ENCODE data around the gene SMARCD2.
"Not testable (repeated sequence)": the region's sequence is repeated elsewhere in the genome, so short reads cannot be mapped to it uniquely, and the experiment has no call there.

- TF ChIP-seq REST (IDR thresholded peaks at IDR 0.05; ENCODE audit: borderline replicate concordance); TAF1 (IDR thresholded peaks at IDR 0.05; ENCODE audit: low read depth): not testable (repeated sequence)
- TF ChIP-seq SMC3 (conservative IDR thresholded peaks at IDR 0.05; ENCODE audit: poor library complexity) (peak; percentile 34), CTCF (IDR thresholded peaks at IDR 0.05; ENCODE audit: poor library complexity, severe bottlenecking) (peak; percentile 44)
Observed at GRCh38 chr17:63889026-63889848, 46.8 kb upstream of the SMARCD2 start.

All from neural cell (in vitro differentiated cells).